AG09319 (cell line): ENCODE results near the gene DPF3.

Experiments
- DNase-seq: peaks from one replicate; pipeline ENCODE4 v3.0.0-alpha.2; 2010; ENCODE audit warnings: low read depth; ENCODE audit errors: extremely low read depth
- CTCF ChIP-seq: IDR thresholded peaks from 2 replicates; pipeline ENCODE4 v1.5.1; 2011; ENCODE audit warnings: low read depth, mild to moderate bottlenecking, inconsistent platforms, low read length, moderate library complexity

Gene DPF3

GRCh38 chr14:72731252-72732020 lies 162.5 kb downstream of the DPF3 start:
- DNase-seq, result no peak
- no peak for TF ChIP-seq CTCF

GRCh38 chr14:72730468-72730867 lies 163.4 kb downstream of the DPF3 start:
- TF ChIP-seq CTCF, result no peak
- no peak for DNase-seq

GRCh38 chr14:72726444-72726843 lies 167.5 kb downstream of the DPF3 start:
- DNase-seq, result no peak

GRCh38 chr14:72723858-72724530 lies 169.9 kb downstream of the DPF3 start:
- no peak for TF ChIP-seq CTCF
- DNase-seq, result no peak

More at GRCh38 chr14:72726444-72726843, 167.5 kb downstream of the DPF3 start:
- no peak for TF ChIP-seq CTCF

GRCh38 chr14:72722201-72722785 lies 171.6 kb downstream of the DPF3 start:
- TF ChIP-seq CTCF, result no peak
- DNase-seq, result no peak

GRCh38 chr14:72721083-72721482 lies 172.8 kb downstream of the DPF3 start:
- no peak for TF ChIP-seq CTCF
- no peak for DNase-seq

GRCh38 chr14:72717220-72717619 lies 176.7 kb downstream of the DPF3 start:
- no peak for TF ChIP-seq CTCF
- DNase-seq, result no peak
